MG63 (cell line): ENCODE measurements around the gene ACAP1. TPM values are rescaled to one million over a fixed set of nuclear protein-coding genes. Genes with fewer than 3 reads are reported as not detected.
A peak's percentile ranks its signal among the peaks of the same experiment; 100 is the strongest.

ENCODE experiments used
- DNase-seq: peaks from one replicate; pipeline ENCODE4 v3.0.0-alpha.2; 2020
- H3K27me3 ChIP-seq: fragments of 250-450 bp; sonication (Bioruptor Pico); 2 replicates; pipeline ENCODE4 v1.5.1; 2020; ENCODE audit warnings: mild to moderate bottlenecking, moderate library complexity
- H3K36me3 ChIP-seq: fragments of 250-450 bp; sonication (Bioruptor Pico); 2 replicates; pipeline ENCODE4 v1.5.1; 2020; ENCODE audit warnings: mild to moderate bottlenecking, moderate library complexity
- H3K4me3 ChIP-seq: fragments of 250-450 bp; sonication (Bioruptor Pico); 2 replicates; pipeline ENCODE4 v1.5.1; 2020; ENCODE audit warnings: mild to moderate bottlenecking, moderate library complexity
- H3K9me3 ChIP-seq: fragments of 250-450 bp; sonication (Bioruptor Pico); 2 replicates; pipeline ENCODE4 v1.5.1; 2020; ENCODE audit warnings: mild to moderate bottlenecking, moderate library complexity
- total RNA-seq: library from RNA; depleted of rRNA; stranded (reverse); fragments of >200 nt; shearing (Covaris generic); gene quantifications from 2 replicates; pipeline ENCODE4 v1.2.3, GENCODE V29; 2014; ENCODE audit warnings: low replicate concordance; rRNA removed

Gene ACAP1
- total RNA-seq, 1 experiment from 2014 or later, result 0.20 TPM

- H3K9me3 ChIP-seq, result no peaks in the 10 kb centered on the region
- DNase-seq, result no peak
- H3K4me3 ChIP-seq, result no peak overlapping the region
- no peaks in the 10 kb centered on the region for H3K27me3 ChIP-seq
- H3K36me3 ChIP-seq, result no peaks in the 10 kb centered on the region
These were observed 52.5 kb downstream of the ACAP1 start for GRCh38 chr17:7388856-7389255.

GRCh38 chr17:7389924-7390910, 53.9 kb downstream of the ACAP1 start:
- no peak for DNase-seq
- Histone ChIP-seq H3K36me3 (no peaks in the 10 kb centered on the region), H3K9me3 (no peaks in the 10 kb centered on the region), H3K4me3 (no peak overlapping the region), H3K27me3 (no peaks in the 10 kb centered on the region)

- Histone ChIP-seq H3K9me3 (no peaks in the 10 kb centered on the region), H3K4me3 (no peak overlapping the region), H3K36me3 (no peaks in the 10 kb centered on the region), H3K27me3 (no peaks in the 10 kb centered on the region)
- no peak for DNase-seq
These were observed 55.0 kb downstream of the ACAP1 start for GRCh38 chr17:7391307-7391706.

GRCh38 chr17:7392696-7393612, 56.6 kb downstream of the ACAP1 start:
- Histone ChIP-seq H3K4me3 (peak overlapping the region; percentile 67), H3K9me3 (no peaks in the 10 kb centered on the region), H3K27me3 (no peaks in the 10 kb centered on the region), H3K36me3 (no peaks in the 10 kb centered on the region)
- no peak for DNase-seq

GRCh38 chr17:7393613-7394451, 57.5 kb downstream of the ACAP1 start:
- Histone ChIP-seq H3K36me3 (no peaks in the 10 kb centered on the region), H3K9me3 (no peaks in the 10 kb centered on the region), H3K4me3 (peak overlapping the region; percentile 67), H3K27me3 (no peaks in the 10 kb centered on the region)
- DNase-seq, result no peak

- peak; percentile 87 for DNase-seq
- H3K27me3 ChIP-seq, result no peaks in the 10 kb centered on the region
- no peaks in the 10 kb centered on the region for H3K9me3 ChIP-seq
- H3K4me3 ChIP-seq, result peak within 1 kb of the TSS; percentile 67
- no peaks in the 10 kb centered on the region for H3K36me3 ChIP-seq
These were observed 58.3 kb downstream of the ACAP1 start, which contains the start of gene PLSCR3 for GRCh38 chr17:7394452-7395191. Gene PLSCR3, minus strand, starts transcription at chr17:7394525. Its CDS starts 415 bp downstream, at chr17:7394110.

- no peak overlapping the region for H3K4me3 ChIP-seq
- no peak for DNase-seq
- H3K27me3 ChIP-seq, result no peaks in the 10 kb centered on the region
- H3K9me3 ChIP-seq, result no peaks in the 10 kb centered on the region
- H3K36me3 ChIP-seq, result no peaks in the 10 kb centered on the region
These were observed 59.8 kb downstream of the ACAP1 start for GRCh38 chr17:7396147-7396546.

- no peak for DNase-seq
- Histone ChIP-seq H3K4me3 (no peak overlapping the region), H3K27me3 (no peaks in the 10 kb centered on the region), H3K36me3 (no peaks in the 10 kb centered on the region), H3K9me3 (no peaks in the 10 kb centered on the region)
These were observed 62.3 kb downstream of the ACAP1 start for GRCh38 chr17:7398612-7399011.

Other genes starting within 250 kb of the ACAP1 start
- gene ASGR2, start 221.7 kb upstream of the ACAP1 start, total RNA-seq, result not detected in 2 replicates
- 0.13 TPM in 1 of 2 replicates, not detected in the other for gene ASGR1, start 157.2 kb upstream of the ACAP1 start, total RNA-seq
- 7.5 and 15.3 TPM in 2 replicates for gene DLG4, start 116.7 kb upstream of the ACAP1 start, total RNA-seq
- 240 and 427 TPM in 2 replicates for gene ACADVL, start 116.6 kb upstream of the ACAP1 start, total RNA-seq
- gene DVL2, start 102.0 kb upstream of the ACAP1 start, total RNA-seq, result 11.5 and 26.2 TPM in 2 replicates
- gene PHF23, start 97.1 kb upstream of the ACAP1 start, total RNA-seq, result 34.4 and 62.7 TPM in 2 replicates
- gene GABARAP, start 94.1 kb upstream of the ACAP1 start, total RNA-seq, result 36.7 and 148 TPM in 2 replicates
- 7.8 and 24.7 TPM in 2 replicates for gene CTDNEP1, start 84.8 kb upstream of the ACAP1 start, total RNA-seq
- gene ELP5, start 84.3 kb upstream of the ACAP1 start, total RNA-seq, result 24.1 and 36.4 TPM in 2 replicates
- gene CLDN7, start 74.1 kb upstream of the ACAP1 start, total RNA-seq, result not detected in 2 replicates
- not detected in 2 replicates for gene SLC2A4, start 54.8 kb upstream of the ACAP1 start, total RNA-seq
- 6.2 and 6.5 TPM in 2 replicates for gene YBX2, start 41.9 kb upstream of the ACAP1 start, total RNA-seq
- 1,208 and 1,396 TPM in 2 replicates for gene EIF5A, start 28.9 kb upstream of the ACAP1 start, total RNA-seq
- gene GPS2, start 21.2 kb upstream of the ACAP1 start, total RNA-seq, result 37.3 and 55.3 TPM in 2 replicates
- 8.5 and 11.7 TPM in 2 replicates for gene NEURL4, start 7.2 kb upstream of the ACAP1 start, total RNA-seq
- 5.0 and 6.5 TPM in 2 replicates for gene KCTD11, start 15.6 kb downstream of the ACAP1 start, total RNA-seq
- not detected in 2 replicates for gene TMEM95, start 18.6 kb downstream of the ACAP1 start, total RNA-seq
- gene TNK1, start 44.6 kb downstream of the ACAP1 start, total RNA-seq, result not detected in 2 replicates
- gene PLSCR3, start 58.0 kb downstream of the ACAP1 start, total RNA-seq, result 2.8 and 7.3 TPM in 2 replicates
- 3.6 and 52.0 TPM in 2 replicates for gene TMEM256, start 67.6 kb downstream of the ACAP1 start, total RNA-seq
- gene NLGN2, start 71.3 kb downstream of the ACAP1 start, total RNA-seq, result 0.54 and 1.0 TPM in 2 replicates
- gene SPEM1, start 83.8 kb downstream of the ACAP1 start, total RNA-seq, result not detected in 2 replicates
- gene SPEM2, start 89.1 kb downstream of the ACAP1 start, total RNA-seq, result not detected in 2 replicates
- not detected in 2 replicates for gene SPEM3, start 92.3 kb downstream of the ACAP1 start, total RNA-seq
- gene TMEM102, start 98.9 kb downstream of the ACAP1 start, total RNA-seq, result 0.33 and 0.76 TPM in 2 replicates
- not detected in 2 replicates for gene FGF11, start 103.0 kb downstream of the ACAP1 start, total RNA-seq
- 0.20 and 6.2 TPM in 2 replicates for gene CHRNB1, start 108.5 kb downstream of the ACAP1 start, total RNA-seq
- gene ZBTB4, start 143.1 kb downstream of the ACAP1 start, total RNA-seq, result 5.3 and 6.0 TPM in 2 replicates
- gene SLC35G6, start 144.9 kb downstream of the ACAP1 start, total RNA-seq, result not detected in 2 replicates
- 11.5 and 16.2 TPM in 2 replicates for gene POLR2A, start 147.8 kb downstream of the ACAP1 start, total RNA-seq
- 0.33 TPM in 1 of 2 replicates, not detected in the other for gene TNFSF12, start 212.5 kb downstream of the ACAP1 start, total RNA-seq
- 1.7 TPM in 1 of 2 replicates, not detected in the other for gene TNFSF13, start 222.2 kb downstream of the ACAP1 start, total RNA-seq
- gene SENP3, start 225.4 kb downstream of the ACAP1 start, total RNA-seq, result 85.6 and 106 TPM in 2 replicates
- gene CD68, start 243.1 kb downstream of the ACAP1 start, total RNA-seq, result 12.6 and 17.3 TPM in 2 replicates
- 96.0 and 121 TPM in 2 replicates for gene MPDU1, start 247.3 kb downstream of the ACAP1 start, total RNA-seq